Measurements from ENCODE around the gene FAM32A.

The FAM32A gene

DNA sequence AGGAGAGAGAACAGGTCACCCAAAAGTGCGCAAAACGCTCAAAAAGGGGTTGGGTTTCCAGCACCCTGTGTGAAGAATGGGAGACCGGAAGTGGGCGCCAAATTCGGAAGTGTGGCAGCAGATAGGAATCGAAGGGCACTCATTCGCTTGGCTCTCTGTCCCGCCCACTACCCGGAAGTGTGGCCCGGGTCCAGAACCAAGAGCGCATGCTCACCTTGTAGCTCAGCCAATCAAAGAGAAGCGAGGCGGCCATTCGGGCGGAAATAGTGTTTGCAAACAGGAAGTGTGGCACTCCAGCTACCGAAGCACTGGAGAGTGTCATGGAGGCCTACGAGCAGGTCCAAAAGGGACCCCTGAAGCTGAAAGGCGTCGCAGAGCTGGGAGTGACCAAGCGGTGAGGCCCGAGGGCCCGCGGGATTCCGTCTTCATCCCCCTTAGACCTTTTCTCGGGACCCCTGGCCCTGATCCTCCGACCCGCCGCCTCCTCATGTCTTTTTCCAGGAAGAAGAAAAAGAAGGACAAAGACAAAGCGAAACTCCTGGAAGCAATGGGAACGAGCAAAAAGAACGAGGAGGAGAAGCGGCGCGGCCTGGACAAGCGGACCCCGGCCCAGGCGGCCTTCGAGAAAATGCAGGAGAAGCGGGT is at the start of gene FAM32A:
TSS of gene FAM32A (plus strand) at position 288 of the 645 bp plus-strand sequence. CDS start at position 321, 33 bp downstream.
- peaks cover 27% of the 10 kb centered on the region for H3K36me3 ChIP-seq (ENCODE audit: insufficient read depth, low read length)
- peak within 1 kb of the TSS; percentile 59 for H3K4me3 ChIP-seq (ENCODE audit: low read length)
- H2AFZ ChIP-seq (ENCODE audit: low read depth, low read length): peak within 1 kb of the TSS; percentile 35

DNA sequence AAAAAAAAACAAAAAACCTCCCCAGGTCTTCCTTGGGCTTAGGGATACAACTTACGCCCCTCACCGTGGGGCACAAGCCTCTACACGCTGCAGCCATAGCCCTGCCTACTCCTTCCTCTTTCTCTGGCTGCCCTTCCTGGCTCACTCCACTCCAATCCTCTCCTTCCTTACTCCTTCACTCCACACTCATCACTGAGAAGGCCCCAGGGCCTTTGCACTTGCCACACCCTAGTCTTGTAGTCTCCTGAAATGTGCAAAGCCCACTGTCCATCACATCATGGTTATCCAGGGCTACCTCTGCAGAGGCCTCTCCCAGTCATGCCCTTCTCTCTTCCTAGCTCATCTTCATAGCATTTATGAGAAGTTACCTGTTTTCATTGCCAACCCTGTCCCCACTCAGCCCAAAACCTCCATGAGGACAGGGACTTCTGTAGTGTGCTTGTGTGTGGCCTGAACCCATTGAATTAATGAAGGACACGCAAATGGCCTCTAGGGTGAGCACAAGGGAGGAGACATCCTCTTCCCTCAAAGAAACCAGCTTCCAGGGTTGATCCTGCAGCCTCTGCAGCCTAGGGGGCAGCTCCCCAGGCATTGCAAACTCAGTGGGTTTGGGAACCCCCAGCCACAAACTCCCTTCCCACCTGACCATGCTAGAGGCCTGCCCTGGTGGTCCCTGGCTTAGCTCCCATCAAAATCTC is 49.6 kb upstream of the FAM32A start:
- Histone ChIP-seq H3K27me3 (ENCODE audit: insufficient read depth, low read length) (no peaks in the 10 kb centered on the region), H3K36me3 (ENCODE audit: insufficient read depth, low read length) (peaks cover 35% of the 10 kb centered on the region), H2AFZ (ENCODE audit: low read depth, low read length) (no peak overlapping the region), H3K4me3 (ENCODE audit: low read length) (no peak overlapping the region), H3K9me3 (ENCODE audit: low read length) (peaks cover 3% of the 10 kb centered on the region), H3K4me1 (ENCODE audit: insufficient read depth, low read length) (no peaks in the 10 kb centered on the region)

More for the DNA sequence above, at the start of gene FAM32A:
- Histone ChIP-seq H3K27me3 (ENCODE audit: insufficient read depth, low read length) (no peaks in the 10 kb centered on the region), H3K9me3 (ENCODE audit: low read length) (no peaks in the 10 kb centered on the region), H3K4me1 (ENCODE audit: insufficient read depth, low read length) (peaks cover 7% of the 10 kb centered on the region)

DNA sequence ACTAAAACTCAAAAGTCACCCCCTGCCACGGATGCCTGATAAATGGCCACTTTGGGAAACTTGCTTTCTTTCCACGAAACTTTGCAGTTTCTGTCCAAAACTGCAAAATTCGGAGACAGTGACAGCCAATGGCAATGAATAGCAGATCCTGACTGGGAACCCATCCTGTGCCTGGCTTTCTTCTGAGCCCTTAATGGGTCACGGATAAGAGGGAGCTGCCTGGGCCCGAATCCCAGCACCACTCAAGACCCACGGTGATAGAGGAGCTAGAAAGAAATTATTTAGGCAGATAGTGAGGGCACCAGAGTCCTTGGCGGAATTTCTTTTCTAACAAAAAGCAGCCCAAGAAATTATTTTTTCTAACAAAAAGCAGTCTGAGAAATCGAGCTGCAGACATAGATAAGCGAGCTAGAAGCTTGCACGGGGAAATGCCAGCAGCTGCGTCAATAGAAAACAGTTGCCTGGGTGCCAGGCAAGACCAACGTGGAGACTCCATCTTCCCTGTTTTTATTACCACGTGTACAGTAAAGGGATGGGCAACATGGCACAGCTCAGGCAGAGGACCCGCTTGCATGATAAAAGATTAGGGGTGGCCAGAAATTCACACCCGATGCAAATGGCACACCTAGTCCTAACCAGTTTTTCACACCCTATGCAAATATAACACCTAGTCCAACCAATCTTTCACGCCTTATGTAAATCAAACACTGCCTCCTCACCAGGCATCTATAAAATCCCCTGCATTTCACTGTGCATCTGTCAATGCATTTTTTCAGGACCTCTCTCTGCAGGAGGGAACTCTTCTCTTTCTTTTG is 48.8 kb upstream of the FAM32A start:
- Histone ChIP-seq H3K9me3 (ENCODE audit: low read length) (peaks cover 2% of the 10 kb centered on the region), H2AFZ (ENCODE audit: low read depth, low read length) (no peak overlapping the region), H3K27me3 (ENCODE audit: insufficient read depth, low read length) (no peaks in the 10 kb centered on the region), H3K4me3 (ENCODE audit: low read length) (no peak overlapping the region), H3K4me1 (ENCODE audit: insufficient read depth, low read length) (no peaks in the 10 kb centered on the region), H3K36me3 (ENCODE audit: insufficient read depth, low read length) (peaks cover 30% of the 10 kb centered on the region)

DNA sequence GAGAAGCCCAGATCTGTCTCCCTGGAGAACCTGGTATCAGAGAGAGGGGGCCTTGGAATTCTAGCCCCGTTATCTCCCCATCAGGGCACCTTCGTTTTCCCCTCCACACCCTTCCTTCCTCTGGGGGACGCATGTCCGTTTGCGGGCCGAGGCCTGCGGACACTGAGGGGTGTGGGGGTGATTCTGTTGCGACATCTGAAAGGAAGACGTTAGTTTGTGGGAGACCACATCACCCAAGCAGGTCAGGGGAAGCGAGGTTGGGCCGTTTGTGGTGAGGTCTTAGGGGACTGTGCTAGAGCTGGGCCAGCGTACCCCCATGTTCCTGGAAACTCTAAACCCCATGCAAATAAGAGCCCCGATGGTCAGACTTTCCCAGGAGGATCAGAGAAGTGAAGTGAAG is 45.5 kb upstream of the FAM32A start:
- H3K4me1 ChIP-seq (ENCODE audit: insufficient read depth, low read length): no peaks in the 10 kb centered on the region
- H2AFZ ChIP-seq (ENCODE audit: low read depth, low read length): no peak overlapping the region
- no peak overlapping the region for H3K4me3 ChIP-seq (ENCODE audit: low read length)
- H3K9me3 ChIP-seq (ENCODE audit: low read length): no peaks in the 10 kb centered on the region
- H3K27me3 ChIP-seq (ENCODE audit: insufficient read depth, low read length): peaks cover 3% of the 10 kb centered on the region
- no peaks in the 10 kb centered on the region for H3K36me3 ChIP-seq (ENCODE audit: insufficient read depth, low read length)

DNA sequence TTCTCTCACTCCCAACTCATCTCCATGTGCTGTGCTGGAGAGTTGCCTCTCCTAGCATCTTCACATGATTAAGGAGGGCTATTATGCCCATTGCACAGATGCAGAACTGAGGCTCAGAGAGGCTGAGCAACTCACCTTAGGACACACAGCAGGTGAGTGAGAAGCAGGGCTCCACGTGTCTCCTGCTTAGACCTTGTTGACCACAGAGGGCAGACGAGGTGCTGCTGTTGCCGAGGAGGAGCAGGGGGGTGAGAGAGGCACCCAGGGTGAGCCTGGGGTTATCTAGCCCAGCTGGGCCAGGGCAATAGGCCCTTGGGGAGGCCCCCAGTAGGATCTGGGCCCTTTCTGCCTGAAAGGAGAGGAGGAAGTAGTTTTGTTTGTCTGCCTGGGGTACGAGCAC is 44.2 kb upstream of the FAM32A start:
- H3K9me3 ChIP-seq (ENCODE audit: low read length): no peaks in the 10 kb centered on the region

DNA sequence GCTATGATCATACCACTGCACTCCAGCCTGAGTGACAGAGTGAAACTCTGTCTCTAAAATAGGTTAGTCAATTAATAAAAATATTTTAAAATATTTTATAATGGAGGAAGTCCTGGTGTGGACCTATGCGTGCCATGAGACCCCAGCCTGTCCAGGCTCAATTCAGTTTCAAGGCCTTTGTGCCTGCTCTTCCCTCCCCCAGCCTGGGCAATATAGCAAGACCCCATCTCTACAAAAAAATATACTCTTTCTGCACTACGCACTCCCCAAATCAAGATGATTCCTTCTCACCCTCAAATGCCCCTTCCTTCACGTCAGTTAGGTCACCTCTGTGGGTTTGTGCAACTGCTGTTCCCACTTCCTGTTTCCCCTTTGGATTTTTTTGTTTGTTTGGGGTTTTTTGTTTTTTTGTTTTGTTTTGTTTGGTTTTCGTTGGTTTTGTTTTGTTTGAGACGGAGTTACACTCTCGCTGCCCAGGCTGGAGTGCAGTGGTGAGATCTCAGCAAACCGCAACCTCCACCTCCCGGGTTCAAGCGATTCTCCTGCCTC is 43.1 kb upstream of the FAM32A start:
- Histone ChIP-seq H3K9me3 (ENCODE audit: low read length) (no peaks in the 10 kb centered on the region), H2AFZ (ENCODE audit: low read depth, low read length) (no peak overlapping the region), H3K4me3 (ENCODE audit: low read length) (no peak overlapping the region), H3K36me3 (ENCODE audit: insufficient read depth, low read length) (no peaks in the 10 kb centered on the region), H3K27me3 (ENCODE audit: insufficient read depth, low read length) (peaks cover 3% of the 10 kb centered on the region), H3K4me1 (ENCODE audit: insufficient read depth, low read length) (no peaks in the 10 kb centered on the region)

More for the DNA sequence above, 44.2 kb upstream of the FAM32A start:
- peaks cover 3% of the 10 kb centered on the region for H3K27me3 ChIP-seq (ENCODE audit: insufficient read depth, low read length)
- H3K36me3 ChIP-seq (ENCODE audit: insufficient read depth, low read length): no peaks in the 10 kb centered on the region
- no peak overlapping the region for H3K4me3 ChIP-seq (ENCODE audit: low read length)
- H3K4me1 ChIP-seq (ENCODE audit: insufficient read depth, low read length): no peaks in the 10 kb centered on the region
- no peak overlapping the region for H2AFZ ChIP-seq (ENCODE audit: low read depth, low read length)

DNA sequence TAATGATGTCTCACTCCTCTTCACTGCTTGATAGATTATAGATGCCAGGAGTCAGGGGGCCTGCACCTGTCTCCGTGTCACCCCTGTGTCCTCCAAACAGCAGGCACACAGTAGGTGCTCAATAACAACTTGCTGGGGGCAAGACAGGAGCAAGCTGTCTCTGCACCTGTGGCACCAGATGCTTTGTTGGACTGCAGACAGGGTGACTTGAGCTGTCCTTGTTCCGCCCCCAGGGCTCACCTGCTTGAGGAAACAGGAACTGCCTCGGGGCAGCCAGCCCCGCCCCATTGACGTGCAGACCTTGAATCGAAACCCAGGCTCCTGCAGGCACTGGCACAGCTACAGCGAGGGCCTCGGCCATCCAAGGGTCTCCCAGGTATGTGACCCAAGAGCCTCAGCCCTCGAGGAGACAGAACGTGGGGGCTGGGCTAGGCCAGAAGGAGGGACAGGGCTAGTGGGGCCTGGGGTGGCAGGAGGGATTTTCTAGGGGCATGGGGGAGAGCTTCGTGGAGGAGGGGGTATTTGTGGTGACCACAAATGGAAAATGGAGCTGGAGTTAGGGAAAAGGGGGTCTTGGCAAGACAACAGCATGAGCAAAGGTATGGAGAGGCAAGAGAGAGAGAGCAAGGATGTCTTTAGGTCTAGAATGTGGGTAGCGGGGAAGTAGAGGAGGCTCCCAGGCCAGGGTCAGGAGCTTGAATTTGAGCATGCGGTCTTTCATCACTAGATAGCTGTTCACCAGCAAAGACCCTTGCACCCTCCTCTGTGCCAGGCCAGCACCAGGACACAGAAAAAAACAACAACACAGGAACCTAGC is 41.6 kb upstream of the FAM32A start, which contains the start of gene HSH2D:
TSS of gene HSH2D (plus strand) at position 287 of the 817 bp plus-strand sequence. CDS start 5,066 bp downstream, outside the sequence.
- Histone ChIP-seq H3K4me3 (ENCODE audit: low read length) (no peak within 1 kb of the TSS), H2AFZ (ENCODE audit: low read depth, low read length) (no peak within 1 kb of the TSS), H3K27me3 (ENCODE audit: insufficient read depth, low read length) (peaks cover 3% of the 10 kb centered on the region), H3K9me3 (ENCODE audit: low read length) (no peaks in the 10 kb centered on the region), H3K4me1 (ENCODE audit: insufficient read depth, low read length) (no peaks in the 10 kb centered on the region), H3K36me3 (ENCODE audit: insufficient read depth, low read length) (no peaks in the 10 kb centered on the region)

DNA sequence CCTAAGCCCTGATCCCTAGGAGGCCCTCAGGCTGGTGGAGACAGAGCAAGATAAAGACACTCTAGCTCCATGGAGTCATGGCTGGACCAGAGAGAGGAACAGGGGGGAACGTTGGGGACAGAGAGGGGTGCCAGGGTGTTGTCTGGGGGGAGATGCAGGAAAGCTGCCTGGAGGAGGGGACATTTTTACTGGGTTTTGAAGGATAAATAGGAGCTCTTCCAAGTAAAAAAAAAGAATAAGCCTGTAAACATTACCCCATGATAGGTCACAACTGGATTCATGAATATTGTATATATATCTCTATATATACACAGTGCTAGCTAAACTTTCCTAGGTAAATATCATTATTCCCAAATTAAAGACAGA is 41.0 kb upstream of the FAM32A start:
- Histone ChIP-seq H3K36me3 (ENCODE audit: insufficient read depth, low read length) (no peaks in the 10 kb centered on the region), H3K4me3 (ENCODE audit: low read length) (no peak overlapping the region), H3K9me3 (ENCODE audit: low read length) (no peaks in the 10 kb centered on the region), H2AFZ (ENCODE audit: low read depth, low read length) (no peak overlapping the region), H3K27me3 (ENCODE audit: insufficient read depth, low read length) (peaks cover 3% of the 10 kb centered on the region), H3K4me1 (ENCODE audit: insufficient read depth, low read length) (no peaks in the 10 kb centered on the region)

DNA sequence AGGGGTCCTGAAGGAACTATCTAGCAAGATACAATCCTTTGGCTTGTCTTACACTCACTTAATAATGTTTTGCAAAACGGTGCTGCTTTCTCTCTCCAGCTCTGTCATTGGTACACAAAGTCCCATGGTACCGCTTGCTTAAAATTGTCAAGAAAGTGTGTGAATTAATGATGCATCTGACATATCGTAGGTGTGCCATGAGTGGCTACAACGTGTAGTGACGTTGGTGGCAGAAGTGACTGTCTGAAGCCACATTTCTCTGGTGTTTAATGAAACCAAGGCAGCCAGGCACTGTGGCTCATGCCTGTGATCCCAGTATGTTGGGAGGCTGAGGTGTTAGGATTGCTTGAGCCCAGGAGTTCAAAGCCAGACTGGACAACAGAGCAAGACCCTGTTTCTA is 39.1 kb upstream of the FAM32A start:
- H3K4me1 ChIP-seq (ENCODE audit: insufficient read depth, low read length): no peaks in the 10 kb centered on the region
- H3K27me3 ChIP-seq (ENCODE audit: insufficient read depth, low read length): peaks cover 3% of the 10 kb centered on the region
- H3K36me3 ChIP-seq (ENCODE audit: insufficient read depth, low read length): no peaks in the 10 kb centered on the region
- no peak overlapping the region for H3K4me3 ChIP-seq (ENCODE audit: low read length)
- H2AFZ ChIP-seq (ENCODE audit: low read depth, low read length): no peak overlapping the region
- no peaks in the 10 kb centered on the region for H3K9me3 ChIP-seq (ENCODE audit: low read length)

DNA sequence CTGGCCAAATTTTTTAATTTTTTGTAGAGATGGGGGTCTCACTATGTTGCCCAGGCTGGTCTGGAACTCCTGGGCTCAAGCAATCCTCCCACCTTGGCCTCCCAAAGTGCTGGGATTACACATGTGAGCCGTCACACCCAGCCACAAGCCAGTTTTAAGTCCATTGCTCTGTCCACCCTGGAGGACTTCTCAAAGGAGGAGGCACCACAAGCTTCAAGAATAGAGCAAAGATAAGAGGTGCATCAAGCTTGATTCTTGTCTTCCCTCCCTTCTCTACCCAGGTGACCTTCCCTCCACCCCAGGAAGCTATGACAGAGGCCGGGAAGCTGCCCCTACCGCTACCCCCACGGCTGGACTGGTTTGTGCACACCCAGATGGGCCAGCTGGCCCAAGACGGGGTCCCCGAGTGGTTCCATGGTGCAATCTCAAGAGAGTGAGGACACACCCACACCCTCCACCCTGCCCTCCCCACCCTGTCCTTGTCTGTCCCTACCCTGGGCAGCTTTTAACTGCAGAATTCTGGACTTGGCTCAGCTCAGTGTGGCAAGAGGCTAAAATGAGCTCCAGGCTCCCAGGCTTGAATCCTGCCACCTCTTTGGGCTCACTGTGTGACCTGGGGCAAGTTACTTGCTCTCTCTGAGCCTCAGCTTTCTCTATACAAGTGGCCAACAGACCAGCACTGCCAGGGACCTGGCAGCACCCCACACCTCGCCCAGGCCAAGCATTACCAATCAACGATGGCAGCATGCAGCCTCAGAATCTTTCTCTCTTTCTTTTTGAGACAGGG is 36.6 kb upstream of the FAM32A start:
- H3K36me3 ChIP-seq (ENCODE audit: insufficient read depth, low read length): no peaks in the 10 kb centered on the region
- H3K4me3 ChIP-seq (ENCODE audit: low read length): no peak overlapping the region
- H2AFZ ChIP-seq (ENCODE audit: low read depth, low read length): no peak overlapping the region
- no peaks in the 10 kb centered on the region for H3K9me3 ChIP-seq (ENCODE audit: low read length)
- H3K4me1 ChIP-seq (ENCODE audit: insufficient read depth, low read length): no peaks in the 10 kb centered on the region
- H3K27me3 ChIP-seq (ENCODE audit: insufficient read depth, low read length): no peaks in the 10 kb centered on the region

DNA sequence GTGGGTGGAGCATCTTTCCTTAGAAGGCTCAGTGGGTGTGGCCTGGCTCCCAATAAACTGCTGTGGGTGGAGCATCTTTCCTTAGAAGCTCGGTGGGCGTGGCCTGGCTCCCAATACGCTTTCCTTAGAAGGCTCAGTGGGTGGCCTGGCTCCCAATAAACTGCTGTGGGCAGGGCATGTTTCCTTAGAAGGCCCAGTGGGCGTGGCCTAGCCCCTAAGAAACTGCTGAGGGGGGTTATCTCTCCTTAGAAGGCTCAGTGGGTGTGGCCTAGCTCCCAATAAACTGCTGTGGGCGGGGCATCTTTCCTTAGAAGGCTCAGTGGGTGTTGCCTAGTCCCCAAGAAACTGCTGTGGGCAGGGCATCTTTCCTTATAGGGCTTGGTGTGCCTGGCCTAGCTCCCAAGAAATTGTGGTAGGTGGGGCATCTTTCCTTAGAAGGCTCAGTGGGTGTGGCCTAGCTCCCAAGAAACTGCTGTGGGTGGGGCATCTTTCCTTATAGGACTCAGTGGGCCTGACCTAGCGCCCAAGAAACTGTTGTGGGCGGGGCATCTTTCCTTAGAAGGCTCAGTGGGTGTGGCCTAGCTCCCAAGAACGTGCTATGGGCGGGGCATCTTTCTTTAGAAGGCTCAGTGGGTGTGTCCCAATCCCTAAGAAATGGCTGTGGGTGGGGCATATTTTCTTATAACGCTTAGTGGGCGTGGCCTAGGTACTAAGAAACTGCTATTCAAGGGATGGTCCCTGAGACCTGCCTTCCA is 31.5 kb upstream of the FAM32A start:
- H3K9me3 ChIP-seq (ENCODE audit: low read length): no peaks in the 10 kb centered on the region
- no peaks in the 10 kb centered on the region for H3K36me3 ChIP-seq (ENCODE audit: insufficient read depth, low read length)
- no peaks in the 10 kb centered on the region for H3K4me1 ChIP-seq (ENCODE audit: insufficient read depth, low read length)
- no peaks in the 10 kb centered on the region for H3K27me3 ChIP-seq (ENCODE audit: insufficient read depth, low read length)
- H3K4me3 ChIP-seq (ENCODE audit: low read length): no peak overlapping the region
- H2AFZ ChIP-seq (ENCODE audit: low read depth, low read length): no peak overlapping the region

Measured in neuron (in vitro differentiated cells).